ENCODE data around the gene ADARB1. TPM values are rescaled to one million over a fixed set of nuclear protein-coding genes. Genes with fewer than 3 reads are reported as not detected.
"Not testable (repeated sequence)": the region's sequence is repeated elsewhere in the genome, so short reads cannot be mapped to it uniquely, and the experiment has no call there.

ADARB1 gene
- total and polyA plus RNA-seq, 2 experiments from 2014 or later, result 4.8 to 14.8 TPM

GRCh38 chr21:45145146-45145545 lies 70.8 kb downstream of the ADARB1 start (continued):
- TF ChIP-seq REST (IDR thresholded peaks at IDR 0.05; ENCODE audit: unreplicated experiment), result no peak
- TF ChIP-seq CTCF (conservative IDR thresholded peaks at IDR 0.05; ENCODE audit: low read depth in 2 of 2), result no peak
- no peak for TF ChIP-seq ETS1 (IDR thresholded peaks at IDR 0.05)

- ATAC-seq; H2AFZ ChIP-seq; H3K27ac ChIP-seq (ENCODE audit: low read depth); H3K4me1 ChIP-seq (ENCODE audit: insufficient read depth); H3K9me2 ChIP-seq (ENCODE audit: insufficient read depth); H3K36me3 Mint-ChIP-seq (ENCODE audit: low read depth); DNase-seq (ENCODE audit: low spot score); H3K27me3 Mint-ChIP-seq (ENCODE audit: insufficient read depth, low read depth, poor library complexity); H3K4me3 ChIP-seq; H3K27ac Mint-ChIP-seq; H3K79me2 ChIP-seq (replicated peaks; ENCODE audit: insufficient read depth); H3F3A ChIP-seq (replicated peaks; ENCODE audit: low read depth); H4K20me1 ChIP-seq (replicated peaks; ENCODE audit: insufficient read depth); H3K4me1 Mint-ChIP-seq; H3K4me2 ChIP-seq; H3K9me3 Mint-ChIP-seq; H3K36me3 ChIP-seq (ENCODE audit: insufficient read depth); H3K4me3 Mint-ChIP-seq; H3K27me3 ChIP-seq (ENCODE audit: insufficient read depth): not testable (repeated sequence)
Measured at GRCh38 chr21:45145846-45146245, 71.5 kb downstream of the ADARB1 start.

GRCh38 chr21:45146306-45146705 lies 71.9 kb downstream of the ADARB1 start:
- Histone ChIP-seq H3K27me3 (ENCODE audit: insufficient read depth) (no peaks in the 10 kb centered on the region), H3K27ac (ENCODE audit: low read depth) (no peak overlapping the region), H3K79me2 (replicated peaks; ENCODE audit: insufficient read depth) (no peaks in the 10 kb centered on the region), H4K20me1 (replicated peaks; ENCODE audit: insufficient read depth) (no peaks in the 10 kb centered on the region), H3K36me3 (ENCODE audit: insufficient read depth) (no peaks in the 10 kb centered on the region), H3K4me1 (ENCODE audit: insufficient read depth) (no peaks in the 10 kb centered on the region), H3F3A (replicated peaks; ENCODE audit: low read depth) (no peaks in the 10 kb centered on the region), H3K4me2 (no peak overlapping the region), H3K4me3 (no peak overlapping the region), H3K9me2 (ENCODE audit: insufficient read depth) (no peaks in the 10 kb centered on the region), H2AFZ (no peak overlapping the region)
- H3K27me3 Mint-ChIP-seq (ENCODE audit: insufficient read depth, low read depth, poor library complexity), result peaks cover 3% of the 10 kb centered on the region
- no peaks in the 10 kb centered on the region for H3K36me3 Mint-ChIP-seq (ENCODE audit: low read depth)
- no peak for ATAC-seq
- no peak overlapping the region for H3K27ac Mint-ChIP-seq
- no peak overlapping the region for H3K4me3 Mint-ChIP-seq
- no peaks in the 10 kb centered on the region for H3K9me3 Mint-ChIP-seq
- no peak for DNase-seq (ENCODE audit: low spot score)
- H3K4me1 Mint-ChIP-seq, result no peaks in the 10 kb centered on the region; the same call in 2 of the 3 replicates
- TF ChIP-seq CREB1 (CRISPR knock-in tag; IDR thresholded peaks at IDR 0.05; ENCODE audit: low read depth), result no peak
- no peak for TF ChIP-seq ZNF114 (CRISPR knock-in tag; IDR thresholded peaks at IDR 0.05)
- TF ChIP-seq NANOG (IDR thresholded peaks at IDR 0.05; ENCODE audit: borderline replicate concordance), result no peak
- TF ChIP-seq REST (IDR thresholded peaks at IDR 0.05; ENCODE audit: unreplicated experiment), result no peak
- TF ChIP-seq POLR2AphosphoS5 (IDR thresholded peaks at IDR 0.05; ENCODE audit: low read depth), result no peak
- TF ChIP-seq EZH2phosphoT487 (IDR thresholded peaks at IDR 0.05; ENCODE audit: unreplicated experiment), result no peak
- TF ChIP-seq JUNB (IDR thresholded peaks at IDR 0.05; ENCODE audit: unreplicated experiment), result no peak
- no peak for TF ChIP-seq ZNF331 (CRISPR knock-in tag; IDR thresholded peaks at IDR 0.05; ENCODE audit: low read depth)
- no peak for TF ChIP-seq ETS1 (IDR thresholded peaks at IDR 0.05)
